GM19099 (cell line): ENCODE measurements around the gene AIM2.

Experiments
- POLR2A ChIP-seq: IDR thresholded peaks from 3 replicates; pipeline ENCODE4 v1.6.1; 2011; ENCODE audit warnings: low read depth; ENCODE audit not compliant: insufficient read length; ENCODE audit errors: extremely low read depth

The AIM2 gene

GRCh38 chr1:159088546-159089183, 12.1 kb upstream of the AIM2 start:
- no peak for TF ChIP-seq POLR2A

GRCh38 chr1:159088050-159088449, 11.5 kb upstream of the AIM2 start:
- no peak for TF ChIP-seq POLR2A

GRCh38 chr1:159084867-159085266, 8.3 kb upstream of the AIM2 start:
- no peak for TF ChIP-seq POLR2A

- TF ChIP-seq POLR2A = no peak
Measured at GRCh38 chr1:159084152-159084551, 7.6 kb upstream of the AIM2 start.

GRCh38 chr1:159083013-159083412, 6.4 kb upstream of the AIM2 start:
- TF ChIP-seq POLR2A = no peak

GRCh38 chr1:159081626-159082025, 5.1 kb upstream of the AIM2 start:
- no peak for TF ChIP-seq POLR2A

GRCh38 chr1:159079525-159079924, 3.0 kb upstream of the AIM2 start:
- TF ChIP-seq POLR2A = no peak

GRCh38 chr1:159077120-159077961, 775 bp upstream of the AIM2 start:
- TF ChIP-seq POLR2A = peak; percentile 57

GRCh38 chr1:159071970-159072582, 4.5 kb downstream of the AIM2 start:
- TF ChIP-seq POLR2A = no peak

GRCh38 chr1:159068886-159069285, 7.7 kb downstream of the AIM2 start:
- TF ChIP-seq POLR2A = no peak

GRCh38 chr1:159067699-159068621, 8.6 kb downstream of the AIM2 start:
- peak; percentile 71 for TF ChIP-seq POLR2A

- no peak for TF ChIP-seq POLR2A
Measured at GRCh38 chr1:159066108-159066507, 10.5 kb downstream of the AIM2 start.

GRCh38 chr1:159065106-159065505, 11.5 kb downstream of the AIM2 start:
- TF ChIP-seq POLR2A = no peak

- peak; percentile 22 for TF ChIP-seq POLR2A
Measured at GRCh38 chr1:159058751-159059150, 17.8 kb downstream of the AIM2 start.
